Progenitor cell of endocrine pancreas (in vitro differentiated cells): ENCODE measurements around the gene PLET1. TPM values are rescaled to one million over a fixed set of nuclear protein-coding genes. Genes with fewer than 3 reads are reported as not detected.

ENCODE experiments used
- DNase-seq: peaks from one replicate; pipeline ENCODE4 v3.0.0; 2021; ENCODE audit warnings: low spot score; ENCODE audit not compliant: unreplicated experiment
- H3K27ac Mint-ChIP-seq: 2 replicates; pipeline ENCODE4 v1.8.0; 2021; ENCODE audit warnings: mild to moderate bottlenecking, moderate library complexity, mixed read lengths
- H3K27me3 Mint-ChIP-seq: 2 replicates; pipeline ENCODE4 v1.8.0; 2021; ENCODE audit warnings: mixed read lengths
- H3K36me3 Mint-ChIP-seq: 2 replicates; pipeline ENCODE4 v1.8.0; 2022; ENCODE audit warnings: mixed read lengths; ENCODE audit not compliant: insufficient read depth
- H3K4me1 Mint-ChIP-seq: 2 replicates; pipeline ENCODE4 v1.8.0; 2021; ENCODE audit warnings: low read depth, mixed read lengths
- H3K4me3 Mint-ChIP-seq: 2 replicates; pipeline ENCODE4 v1.8.0; 2021; ENCODE audit warnings: low read depth, mild to moderate bottlenecking, moderate library complexity, mixed read lengths
- H3K9me3 Mint-ChIP-seq: 2 replicates; pipeline ENCODE4 v1.8.0; 2021; ENCODE audit warnings: low read depth, mixed read lengths
- total RNA-seq: library from RNA; stranded (reverse); gene quantifications from 2 replicates; pipeline ENCODE4 v1.2.1, GENCODE V29; 2021
- TF ChIP-seq, protein P1 (sequence below): fragments of 200-600 bp; sonication (generic); IDR thresholded peaks from one replicate; pipeline ENCODE4 v1.5.0; 2021; ENCODE audit warnings: antibody characterized with exemption, mild to moderate bottlenecking; ENCODE audit not compliant: unreplicated experiment

The PLET1 gene
- total RNA-seq, 1 donor from 2014 or later, result not detected

- Mint-ChIP-seq H3K9me3 (no peaks in the 10 kb centered on the region), H3K27ac (no peak overlapping the region), H3K27me3 (peaks cover 7% of the 10 kb centered on the region), H3K4me1 (peaks cover 3% of the 10 kb centered on the region), H3K4me3 (no peak overlapping the region), H3K36me3 (no peaks in the 10 kb centered on the region)
- TF ChIP-seq, protein P1, sequence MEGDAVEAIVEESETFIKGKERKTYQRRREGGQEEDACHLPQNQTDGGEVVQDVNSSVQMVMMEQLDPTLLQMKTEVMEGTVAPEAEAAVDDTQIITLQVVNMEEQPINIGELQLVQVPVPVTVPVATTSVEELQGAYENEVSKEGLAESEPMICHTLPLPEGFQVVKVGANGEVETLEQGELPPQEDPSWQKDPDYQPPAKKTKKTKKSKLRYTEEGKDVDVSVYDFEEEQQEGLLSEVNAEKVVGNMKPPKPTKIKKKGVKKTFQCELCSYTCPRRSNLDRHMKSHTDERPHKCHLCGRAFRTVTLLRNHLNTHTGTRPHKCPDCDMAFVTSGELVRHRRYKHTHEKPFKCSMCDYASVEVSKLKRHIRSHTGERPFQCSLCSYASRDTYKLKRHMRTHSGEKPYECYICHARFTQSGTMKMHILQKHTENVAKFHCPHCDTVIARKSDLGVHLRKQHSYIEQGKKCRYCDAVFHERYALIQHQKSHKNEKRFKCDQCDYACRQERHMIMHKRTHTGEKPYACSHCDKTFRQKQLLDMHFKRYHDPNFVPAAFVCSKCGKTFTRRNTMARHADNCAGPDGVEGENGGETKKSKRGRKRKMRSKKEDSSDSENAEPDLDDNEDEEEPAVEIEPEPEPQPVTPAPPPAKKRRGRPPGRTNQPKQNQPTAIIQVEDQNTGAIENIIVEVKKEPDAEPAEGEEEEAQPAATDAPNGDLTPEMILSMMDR, result no peak
- DNase-seq, result no peak
Measured at GRCh38 chr11:112277941-112278340, 17.3 kb upstream of the PLET1 start.

GRCh38 chr11:112277029-112277428 is 16.4 kb upstream of the PLET1 start:
- TF ChIP-seq, protein P1, result no peak
- no peaks in the 10 kb centered on the region for H3K36me3 Mint-ChIP-seq
- no peak overlapping the region for H3K4me3 Mint-ChIP-seq
- H3K9me3 Mint-ChIP-seq, result no peaks in the 10 kb centered on the region
- peaks cover 3% of the 10 kb centered on the region for H3K4me1 Mint-ChIP-seq
- no peak for DNase-seq
- no peak overlapping the region for H3K27ac Mint-ChIP-seq
- H3K27me3 Mint-ChIP-seq, result peaks cover 5% of the 10 kb centered on the region

GRCh38 chr11:112274007-112274783 is 13.5 kb upstream of the PLET1 start:
- H3K4me3 Mint-ChIP-seq, result no peak overlapping the region
- TF ChIP-seq, protein P1, result no peak
- H3K27me3 Mint-ChIP-seq, result no peaks in the 10 kb centered on the region
- H3K27ac Mint-ChIP-seq, result no peak overlapping the region
- no peak for DNase-seq
- peaks cover 5% of the 10 kb centered on the region for H3K4me1 Mint-ChIP-seq
- H3K9me3 Mint-ChIP-seq, result no peaks in the 10 kb centered on the region
- no peaks in the 10 kb centered on the region for H3K36me3 Mint-ChIP-seq

DNA sequence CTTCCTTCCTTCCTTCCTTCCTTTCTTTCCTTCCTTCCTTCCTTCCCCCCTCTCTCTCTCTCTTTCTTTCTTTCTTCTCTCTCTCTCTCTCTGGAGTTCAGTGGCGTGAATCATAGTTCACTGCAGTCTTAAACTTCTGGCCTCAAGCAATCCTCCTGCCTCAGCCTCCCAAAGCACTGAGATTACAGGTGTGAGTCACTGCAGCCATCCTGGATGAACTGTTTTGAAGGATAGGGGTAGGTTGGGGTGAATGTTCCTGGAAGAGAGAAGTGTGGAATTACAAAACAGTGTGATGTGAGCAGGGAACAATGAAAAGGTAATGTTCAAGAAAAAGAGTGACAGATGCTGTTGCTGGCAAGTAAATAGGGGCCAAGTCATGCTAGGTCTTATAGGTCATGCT is 12.4 kb upstream of the PLET1 start:
- no peak overlapping the region for H3K27ac Mint-ChIP-seq
- TF ChIP-seq, protein P1, result no peak
- H3K4me3 Mint-ChIP-seq, result no peak overlapping the region
- DNase-seq, result no peak
- H3K4me1 Mint-ChIP-seq, result peaks cover 7% of the 10 kb centered on the region
- H3K9me3 Mint-ChIP-seq, result no peaks in the 10 kb centered on the region
- no peaks in the 10 kb centered on the region for H3K36me3 Mint-ChIP-seq
- H3K27me3 Mint-ChIP-seq, result no peaks in the 10 kb centered on the region

- Mint-ChIP-seq H3K4me1 (peaks cover 7% of the 10 kb centered on the region), H3K4me3 (no peak overlapping the region), H3K9me3 (no peaks in the 10 kb centered on the region), H3K36me3 (no peaks in the 10 kb centered on the region), H3K27ac (no peak overlapping the region), H3K27me3 (peaks cover 2% of the 10 kb centered on the region)
- TF ChIP-seq, protein P1, result no peak
- no peak for DNase-seq
Measured at GRCh38 chr11:112271242-112271641, 10.6 kb upstream of the PLET1 start.
